Bronchial epithelial cell (primary cell): ENCODE measurements around the gene VTCN1. TPM values are rescaled to one million over a fixed set of nuclear protein-coding genes. Genes with fewer than 3 reads are reported as not detected.

Experiments
- DNase-seq: peaks from one replicate; pipeline ENCODE4 v3.0.0-alpha.2; 2010; ENCODE audit warnings: low read depth
- FAIRE-seq: peaks from 2 replicates; lab custom pipeline; 2011; peaks lifted over from hg19 to GRCh38; lab: Jason Lieb, UNC
- H3K27me3 ChIP-seq: 2 replicates; pipeline ENCODE4 v1.5.1; 2011; ENCODE audit warnings: low read length; ENCODE audit not compliant: control insufficient read depth, insufficient read depth
- H3K36me3 ChIP-seq: 2 replicates; pipeline ENCODE4 v1.5.1; 2011; ENCODE audit warnings: low read length; ENCODE audit not compliant: control insufficient read depth, insufficient read depth
- H3K4me3 ChIP-seq: 2 replicates; pipeline ENCODE4 v1.5.1; 2011; ENCODE audit warnings: mild to moderate bottlenecking, low read depth, low read length, control low read depth
- total RNA-seq: library from RNA; depleted of rRNA; stranded (reverse); fragments of >200 nt; gene quantifications from 2 replicates; pipeline ENCODE4 v1.2.1, GENCODE V29; 2014
- TF ChIP-seq, protein P1 (sequence below): IDR thresholded peaks from 2 replicates; pipeline ENCODE4 v1.5.1; 2011; ENCODE audit warnings: mild to moderate bottlenecking, moderate library complexity, low read length, control low read depth, inconsistent platforms; ENCODE audit not compliant: insufficient read depth, severe bottlenecking

VTCN1 gene
- total RNA-seq, 1 donor from 2014 or later: 0.26 TPM

DNA sequence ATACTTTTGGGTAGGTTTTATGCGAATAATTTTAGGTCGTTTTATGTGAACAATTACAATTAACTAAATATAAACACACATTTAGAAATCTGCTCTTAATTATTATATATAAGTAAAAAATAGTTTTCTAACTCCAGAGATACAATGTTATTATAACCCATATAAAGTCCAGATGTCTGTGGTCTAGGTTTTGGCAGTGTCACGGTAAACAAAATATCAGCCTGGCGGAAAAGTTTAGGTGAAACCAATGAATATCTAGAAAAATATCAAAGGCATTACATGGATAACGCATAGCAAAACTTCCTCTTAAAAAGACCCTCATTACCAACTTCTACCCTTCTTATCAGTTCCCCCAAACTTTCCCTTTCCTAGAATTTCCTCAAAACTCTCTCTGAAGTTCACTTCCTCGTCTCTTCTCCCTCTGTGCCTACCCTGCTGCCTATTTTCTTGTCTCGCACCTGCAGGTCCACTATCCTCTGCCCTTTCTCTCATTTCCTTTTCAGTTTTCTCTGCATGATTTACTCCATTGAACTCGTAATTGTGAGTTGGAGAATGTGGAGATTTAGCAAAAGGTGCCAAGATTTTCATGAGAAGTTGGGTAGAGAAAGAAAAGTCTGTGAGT is 21.8 kb downstream of the VTCN1 start:
- Histone ChIP-seq H3K27me3 (no peaks in the 10 kb centered on the region), H3K4me3 (no peak overlapping the region)
- no peak for FAIRE-seq

DNA sequence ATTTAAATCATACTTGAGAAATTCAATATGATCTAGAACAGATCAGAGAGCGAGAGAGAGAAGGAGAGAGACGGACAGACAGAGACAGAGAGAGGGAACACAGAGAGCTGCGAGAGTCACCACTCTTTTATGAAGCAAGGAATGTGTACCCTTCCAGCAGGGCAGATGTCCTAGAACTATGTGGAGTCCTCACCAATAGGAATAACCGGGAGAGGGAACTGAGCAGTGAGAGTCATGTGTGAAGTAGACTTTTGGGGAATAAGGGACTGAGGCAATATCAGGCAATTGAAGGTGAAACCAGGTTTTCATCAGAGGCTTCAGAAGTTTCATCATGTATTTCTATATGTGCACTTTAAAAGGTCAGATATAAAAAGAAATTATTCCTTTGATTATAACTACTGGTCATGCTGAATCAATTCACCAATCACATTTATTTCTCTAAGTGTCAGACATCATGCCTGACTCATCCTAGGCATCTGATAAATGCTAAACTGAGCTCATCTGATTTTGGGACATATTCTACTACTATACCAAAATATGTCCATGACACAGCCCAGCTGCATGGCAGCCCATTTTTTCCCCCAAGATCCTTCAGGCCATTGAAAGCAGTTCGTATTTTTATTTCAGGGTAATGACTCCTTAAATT is 22.4 kb downstream of the VTCN1 start:
- Histone ChIP-seq H3K36me3 (no peaks in the 10 kb centered on the region), H3K27me3 (no peaks in the 10 kb centered on the region), H3K4me3 (no peak overlapping the region)
- DNase-seq (no peak), FAIRE-seq (peak; percentile 68)
- TF ChIP-seq, protein P1, sequence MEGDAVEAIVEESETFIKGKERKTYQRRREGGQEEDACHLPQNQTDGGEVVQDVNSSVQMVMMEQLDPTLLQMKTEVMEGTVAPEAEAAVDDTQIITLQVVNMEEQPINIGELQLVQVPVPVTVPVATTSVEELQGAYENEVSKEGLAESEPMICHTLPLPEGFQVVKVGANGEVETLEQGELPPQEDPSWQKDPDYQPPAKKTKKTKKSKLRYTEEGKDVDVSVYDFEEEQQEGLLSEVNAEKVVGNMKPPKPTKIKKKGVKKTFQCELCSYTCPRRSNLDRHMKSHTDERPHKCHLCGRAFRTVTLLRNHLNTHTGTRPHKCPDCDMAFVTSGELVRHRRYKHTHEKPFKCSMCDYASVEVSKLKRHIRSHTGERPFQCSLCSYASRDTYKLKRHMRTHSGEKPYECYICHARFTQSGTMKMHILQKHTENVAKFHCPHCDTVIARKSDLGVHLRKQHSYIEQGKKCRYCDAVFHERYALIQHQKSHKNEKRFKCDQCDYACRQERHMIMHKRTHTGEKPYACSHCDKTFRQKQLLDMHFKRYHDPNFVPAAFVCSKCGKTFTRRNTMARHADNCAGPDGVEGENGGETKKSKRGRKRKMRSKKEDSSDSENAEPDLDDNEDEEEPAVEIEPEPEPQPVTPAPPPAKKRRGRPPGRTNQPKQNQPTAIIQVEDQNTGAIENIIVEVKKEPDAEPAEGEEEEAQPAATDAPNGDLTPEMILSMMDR: no peak

More for the DNA sequence above, 21.8 kb downstream of the VTCN1 start:
- TF ChIP-seq, protein P1: no peak
- H3K36me3 ChIP-seq: no peaks in the 10 kb centered on the region
- DNase-seq: no peak

DNA sequence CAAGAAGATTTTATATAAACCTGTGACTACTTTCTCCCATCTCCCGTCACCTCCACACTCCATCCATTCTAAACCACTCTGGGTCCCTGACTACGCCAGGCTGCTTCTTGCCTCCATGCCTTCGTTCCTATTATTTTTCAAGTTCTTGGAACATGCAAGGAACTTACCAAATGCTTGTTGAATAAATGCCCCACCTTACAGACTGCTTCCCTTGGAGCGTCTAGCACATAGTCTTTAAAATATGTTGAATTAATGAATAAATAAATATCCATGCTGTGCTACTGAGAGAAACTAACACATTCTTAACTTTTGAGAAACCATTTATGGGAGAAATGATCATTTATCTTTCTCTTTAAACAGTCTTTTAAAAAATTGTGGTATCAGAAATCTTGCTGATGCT is 27.6 kb downstream of the VTCN1 start:
- Histone ChIP-seq H3K27me3 (no peaks in the 10 kb centered on the region), H3K4me3 (no peak overlapping the region), H3K36me3 (no peaks in the 10 kb centered on the region)
- FAIRE-seq (no peak), DNase-seq (no peak)
- TF ChIP-seq, protein P1: no peak

DNA sequence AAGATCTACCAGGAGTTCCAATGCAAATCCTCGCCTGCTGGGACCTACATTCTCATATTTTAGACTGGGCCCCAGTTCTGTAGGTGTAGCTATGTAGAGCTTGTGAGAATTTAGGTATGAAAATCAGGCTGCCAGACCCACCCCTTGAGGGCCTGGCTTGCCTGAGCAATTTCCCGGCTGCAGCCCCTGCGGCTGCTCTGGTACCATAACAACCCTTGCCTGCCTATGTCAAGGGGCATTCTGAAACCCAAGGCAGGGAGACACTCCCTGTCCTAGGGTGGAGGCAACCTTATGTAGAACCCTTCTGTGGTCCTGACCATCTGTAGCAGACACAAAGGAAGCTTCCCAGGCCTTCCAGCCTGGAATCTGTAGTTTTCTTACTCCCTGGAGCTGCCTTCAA is 28.4 kb downstream of the VTCN1 start:
- TF ChIP-seq, protein P1: no peak
- H3K36me3 ChIP-seq: no peaks in the 10 kb centered on the region
- no peaks in the 10 kb centered on the region for H3K27me3 ChIP-seq
- DNase-seq: no peak
- FAIRE-seq: no peak
- no peak overlapping the region for H3K4me3 ChIP-seq

DNA sequence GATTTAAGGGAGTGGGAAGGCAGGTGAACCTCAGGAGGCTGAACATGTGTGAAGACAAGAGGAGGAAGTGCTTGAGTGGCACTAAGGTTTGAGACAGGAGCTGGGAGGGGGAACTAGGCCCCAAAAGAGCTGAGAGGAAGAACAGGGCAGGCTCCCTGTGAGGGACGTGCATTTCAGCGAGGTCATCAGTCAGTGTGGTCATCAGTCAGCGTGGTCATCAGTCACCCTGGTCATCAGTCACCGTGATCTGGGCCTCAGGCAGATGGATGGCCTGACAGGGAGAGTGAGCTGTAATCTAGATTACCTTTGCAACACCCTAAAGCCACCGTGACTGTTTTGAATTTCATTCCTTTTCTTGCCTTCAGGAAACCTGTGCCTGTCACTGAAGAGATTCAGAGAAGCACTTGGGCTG is 29.1 kb downstream of the VTCN1 start:
- H3K4me3 ChIP-seq: no peak overlapping the region
- TF ChIP-seq, protein P1: no peak
- DNase-seq (no peak), FAIRE-seq (peak; percentile 23)
- no peaks in the 10 kb centered on the region for H3K36me3 ChIP-seq
- no peaks in the 10 kb centered on the region for H3K27me3 ChIP-seq
